ENCODE data around the gene RTTN. TPM values are rescaled to one million over a fixed set of nuclear protein-coding genes. Genes with fewer than 3 reads are reported as not detected.

Gene RTTN
- total RNA-seq, 3 donors from 2014 or later: 13.0 to 15.3 (median 15.2) TPM

- ATAC-seq (no peak), DNase-seq (no peak)
- H3K36me3 ChIP-seq (ENCODE audit: low read depth): no peaks in the 10 kb centered on the region
Observed at GRCh38 chr18:70149156-70149555, 56.3 kb downstream of the RTTN start.

DNA sequence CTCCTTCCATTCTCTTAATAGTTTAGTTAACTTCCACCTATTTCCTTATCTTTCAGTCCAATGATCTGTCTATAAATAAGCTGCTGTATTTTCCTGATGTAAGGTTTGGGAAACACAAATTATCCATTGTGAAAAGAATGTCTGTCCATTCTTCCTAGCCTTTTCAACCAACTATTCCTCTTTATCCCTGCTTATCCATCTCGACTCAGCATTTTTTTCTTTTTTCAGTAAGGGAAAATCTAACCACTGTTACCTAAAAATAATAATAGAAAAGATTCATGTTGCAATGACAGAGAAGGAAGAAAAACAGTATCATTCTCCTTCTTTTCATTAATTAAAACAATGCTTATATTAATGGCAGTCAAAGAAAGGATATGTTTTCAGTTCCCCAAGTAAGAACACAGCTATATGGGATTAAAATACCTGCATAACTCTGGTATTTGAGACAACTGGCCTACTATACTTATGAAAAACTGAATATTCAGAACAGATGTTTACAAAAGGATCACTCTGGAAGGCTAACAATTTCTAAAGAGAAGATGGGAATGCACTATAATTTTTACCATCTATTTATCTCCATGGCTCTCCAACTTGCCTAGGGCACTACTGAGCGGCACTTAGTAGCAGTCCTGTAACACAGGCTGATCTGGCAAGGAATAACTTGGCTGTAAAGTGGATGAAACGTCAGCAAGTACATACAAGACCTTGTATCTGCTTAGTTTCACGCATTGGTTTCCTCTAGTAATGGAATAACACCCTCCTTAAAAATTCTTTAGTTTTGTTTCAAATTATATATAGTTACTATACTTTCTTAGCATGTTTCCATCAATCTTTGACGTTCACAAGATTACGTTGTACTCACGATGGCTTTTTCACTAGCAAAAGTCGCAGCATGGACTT is 57.2 kb downstream of the RTTN start:
- DNase-seq (no peak), ATAC-seq (no peak)
- Histone ChIP-seq H3K36me3 (ENCODE audit: low read depth) (no peaks in the 10 kb centered on the region), H3K4me3 (no peak overlapping the region), H3K4me1 (ENCODE audit: low read depth) (no peaks in the 10 kb centered on the region), H3K9me3 (no peaks in the 10 kb centered on the region)
- TF ChIP-seq, protein P1, sequence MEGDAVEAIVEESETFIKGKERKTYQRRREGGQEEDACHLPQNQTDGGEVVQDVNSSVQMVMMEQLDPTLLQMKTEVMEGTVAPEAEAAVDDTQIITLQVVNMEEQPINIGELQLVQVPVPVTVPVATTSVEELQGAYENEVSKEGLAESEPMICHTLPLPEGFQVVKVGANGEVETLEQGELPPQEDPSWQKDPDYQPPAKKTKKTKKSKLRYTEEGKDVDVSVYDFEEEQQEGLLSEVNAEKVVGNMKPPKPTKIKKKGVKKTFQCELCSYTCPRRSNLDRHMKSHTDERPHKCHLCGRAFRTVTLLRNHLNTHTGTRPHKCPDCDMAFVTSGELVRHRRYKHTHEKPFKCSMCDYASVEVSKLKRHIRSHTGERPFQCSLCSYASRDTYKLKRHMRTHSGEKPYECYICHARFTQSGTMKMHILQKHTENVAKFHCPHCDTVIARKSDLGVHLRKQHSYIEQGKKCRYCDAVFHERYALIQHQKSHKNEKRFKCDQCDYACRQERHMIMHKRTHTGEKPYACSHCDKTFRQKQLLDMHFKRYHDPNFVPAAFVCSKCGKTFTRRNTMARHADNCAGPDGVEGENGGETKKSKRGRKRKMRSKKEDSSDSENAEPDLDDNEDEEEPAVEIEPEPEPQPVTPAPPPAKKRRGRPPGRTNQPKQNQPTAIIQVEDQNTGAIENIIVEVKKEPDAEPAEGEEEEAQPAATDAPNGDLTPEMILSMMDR (IDR thresholded peaks at IDR 0.05): no peak
- intact Hi-C loops (cut with DNase I, micrococcal nuclease): no loop called here

More at GRCh38 chr18:70149156-70149555, 56.3 kb downstream of the RTTN start:
- Histone ChIP-seq H3K9me3 (no peaks in the 10 kb centered on the region), H3K4me1 (ENCODE audit: low read depth) (no peaks in the 10 kb centered on the region), H3K4me3 (no peak overlapping the region)
- TF ChIP-seq, protein P1 (IDR thresholded peaks at IDR 0.05): no peak
- intact Hi-C loops (cut with DNase I, micrococcal nuclease): no loop called here

DNA sequence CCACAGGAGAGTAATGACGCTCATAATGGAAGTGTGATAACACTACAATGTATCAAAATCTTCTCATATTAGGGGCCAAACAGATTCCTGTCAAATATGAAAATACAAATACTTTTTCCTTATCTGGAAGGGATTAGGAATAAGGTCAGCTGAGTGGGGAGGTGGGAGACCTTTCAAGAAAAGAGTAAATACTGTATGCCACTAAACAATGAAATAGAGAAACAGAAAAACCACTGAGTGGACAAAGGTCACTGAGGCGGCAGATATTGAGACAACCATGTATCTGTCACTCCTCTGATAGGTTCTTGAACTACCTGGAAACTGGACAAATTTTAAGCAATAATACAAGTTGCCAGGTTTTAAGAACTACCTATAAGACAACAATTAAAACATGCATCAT is 59.3 kb downstream of the RTTN start:
- no peak for ATAC-seq
- DNase-seq: no peak

GRCh38 chr18:70142001-70142400 is 63.5 kb downstream of the RTTN start:
- H3K36me3 ChIP-seq (ENCODE audit: low read depth): no peaks in the 10 kb centered on the region

More for the DNA sequence above, 59.3 kb downstream of the RTTN start:
- Histone ChIP-seq H3K4me1 (ENCODE audit: low read depth) (no peaks in the 10 kb centered on the region), H3K9me3 (no peaks in the 10 kb centered on the region), H3K36me3 (ENCODE audit: low read depth) (no peaks in the 10 kb centered on the region), H3K4me3 (no peak overlapping the region)
- intact Hi-C loops (cut with DNase I, micrococcal nuclease): no loop called here
- TF ChIP-seq, protein P1 (IDR thresholded peaks at IDR 0.05): no peak

GRCh38 chr18:70139138-70139537 is 66.3 kb downstream of the RTTN start:
- intact Hi-C loops (cut with DNase I, micrococcal nuclease): no loop called here
- DNase-seq (no peak), ATAC-seq (no peak)
- H3K36me3 ChIP-seq (ENCODE audit: low read depth): no peaks in the 10 kb centered on the region
- H3K4me1 ChIP-seq (ENCODE audit: low read depth): no peaks in the 10 kb centered on the region
- no peak overlapping the region for H3K4me3 ChIP-seq
- TF ChIP-seq, protein P1 (IDR thresholded peaks at IDR 0.05): no peak
- no peaks in the 10 kb centered on the region for H3K9me3 ChIP-seq

More at GRCh38 chr18:70142001-70142400, 63.5 kb downstream of the RTTN start:
- H3K4me1 ChIP-seq (ENCODE audit: low read depth): no peaks in the 10 kb centered on the region
- H3K9me3 ChIP-seq: no peaks in the 10 kb centered on the region
- no peak for DNase-seq
- TF ChIP-seq, protein P1 (IDR thresholded peaks at IDR 0.05): no peak
- intact Hi-C loops (cut with DNase I, micrococcal nuclease): no loop called here
- no peak overlapping the region for H3K4me3 ChIP-seq
- ATAC-seq: no peak
